Renal cortex interstitium (tissue), 11 donors: Measurements from ENCODE around the gene EPAS1. TPM values are rescaled to one million over a fixed set of nuclear protein-coding genes. Genes with fewer than 3 reads are reported as not detected.

Experiments used
- DNase-seq, 11 donors: peaks; one replicate each; pipeline ENCODE4 v3.0.0-alpha.2; 2013; ENCODE audit warnings: low read depth in 9 of 11, low spot score in 4 of 11; ENCODE audit errors: extremely low read depth in 1 of 11
- polyA plus RNA-seq, 3 donors: library from polyadenylated mRNA; unstranded; fragments of 120-200 nt; gene quantifications; one replicate each; pipeline ENCODE4 v1.2.1, GENCODE V29; 2013; ENCODE audit not compliant: insufficient read length in 3 of 3

EPAS1 gene
- polyA plus RNA-seq, 3 donors: 42.0 to 61.4 (median 47.3) TPM

GRCh38 chr2:46435796-46436360 is 138.7 kb downstream of the EPAS1 start:
- DNase-seq: no peak

Other genes starting within 250 kb of the EPAS1 start
- gene TMEM247, start 182.2 kb downstream of the EPAS1 start, polyA plus RNA-seq: not detected
- 10 to 100 TPM; 55.5 to 73.5 (median 66.3) TPM for gene RHOQ, start 245.1 kb downstream of the EPAS1 start, polyA plus RNA-seq
- gene ATP6V1E2, start 245.2 kb downstream of the EPAS1 start, polyA plus RNA-seq: 1 to 10 TPM; 5.7 to 6.8 (median 6.3) TPM